AG04450 (cell line): ENCODE measurements around the gene GEMIN7. TPM values are rescaled to one million over a fixed set of nuclear protein-coding genes. Genes with fewer than 3 reads are reported as not detected.

ENCODE experiments used
- CTCF ChIA-PET: fragments of 300-600, 350-600 bp; formaldehyde crosslinking; extraction: SDS; loops from one replicate; lab custom pipeline; 2022; ENCODE audit warnings: antibody characterized with exemption, inconsistent platforms; lab: Charles Lee
- POLR2A ChIA-PET: fragments of 350-600 bp; formaldehyde crosslinking; extraction: SDS; loops from one replicate; lab custom pipeline; 2021; ENCODE audit warnings: antibody characterized with exemption, inconsistent platforms; lab: Yijun Ruan, JAX
- DNase-seq: peaks from one replicate; pipeline ENCODE4 v3.0.0-alpha.2; 2011; ENCODE audit warnings: low read depth, low spot score
- H3K27ac ChIP-seq: one replicate; pipeline ENCODE4 v1.5.1; 2012; ENCODE audit warnings: low read depth, low read length, control low read depth
- H3K27me3 ChIP-seq: one replicate; pipeline ENCODE4 v1.6.0; 2012; ENCODE audit warnings: low read length; ENCODE audit not compliant: control insufficient read depth, insufficient read depth
- H3K4me3 ChIP-seq: 2 replicates; pipeline ENCODE4 v1.5.1; 2011; ENCODE audit warnings: mild to moderate bottlenecking, low read depth, low read length, control low read depth
- H3K9me3 ChIP-seq: 2 replicates; pipeline ENCODE4 v1.5.1; 2012; ENCODE audit warnings: low read length; ENCODE audit not compliant: control insufficient read depth, insufficient read depth
- polyA plus RNA-seq: library from polyadenylated mRNA; depleted of rRNA; stranded (reverse); fragments of >200 nt; gene quantifications from 2 replicates; pipeline ENCODE4 v1.2.3, GENCODE V29; 2011
- TF ChIP-seq, protein P1 (sequence below): IDR thresholded peaks from 2 replicates; pipeline ENCODE4 v1.5.1; 2011; ENCODE audit warnings: low read depth, low read length, control low read depth, inconsistent platforms

GEMIN7 gene
- polyA plus RNA-seq, 1 experiment: 20.6 TPM

DNA sequence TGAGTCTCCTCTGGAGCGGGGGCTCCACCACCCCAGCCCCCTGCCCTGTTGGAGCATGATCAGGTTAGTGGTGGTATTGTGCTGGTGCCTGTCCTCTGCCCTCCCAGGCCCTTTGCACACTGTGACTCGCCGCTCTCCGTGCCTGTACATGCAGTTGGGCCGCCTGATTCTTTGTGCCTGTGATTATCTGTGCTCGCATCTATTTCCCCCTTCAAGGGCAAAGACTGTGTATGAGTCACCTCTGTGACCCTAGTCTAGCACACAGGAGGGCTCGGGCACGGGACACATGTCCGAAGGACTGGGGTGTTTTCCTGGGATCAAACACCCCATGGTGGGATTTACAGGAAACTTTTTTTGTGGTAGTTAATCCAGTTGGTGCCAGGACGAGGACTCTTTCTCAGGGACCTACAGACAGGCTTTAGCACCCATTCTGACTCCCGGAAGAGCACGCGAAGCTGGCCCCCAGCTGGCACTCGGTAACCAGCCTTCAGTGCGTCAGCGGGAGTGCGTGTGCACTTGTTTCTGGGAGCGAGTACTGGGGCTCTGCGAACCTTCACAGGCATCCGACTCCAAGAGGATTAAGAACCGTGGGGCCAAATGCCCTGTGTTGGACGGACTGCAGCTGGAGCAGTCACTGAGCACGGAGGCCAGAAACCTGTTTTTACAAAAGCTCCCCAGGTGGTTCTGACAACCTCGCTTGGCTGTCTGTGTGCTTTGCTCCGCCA is 20.6 kb downstream of the GEMIN7 start:
- CTCF ChIA-PET: interaction anchor here (0.6 to 1.6 kb wide), 2 partner anchors 26 to 153 kb away, joined by 3 to 7 read pairs; no protein-coding TSS in a partner anchor
- POLR2A ChIA-PET: no interaction called here
- no peak overlapping the region for H3K27ac ChIP-seq

DNA sequence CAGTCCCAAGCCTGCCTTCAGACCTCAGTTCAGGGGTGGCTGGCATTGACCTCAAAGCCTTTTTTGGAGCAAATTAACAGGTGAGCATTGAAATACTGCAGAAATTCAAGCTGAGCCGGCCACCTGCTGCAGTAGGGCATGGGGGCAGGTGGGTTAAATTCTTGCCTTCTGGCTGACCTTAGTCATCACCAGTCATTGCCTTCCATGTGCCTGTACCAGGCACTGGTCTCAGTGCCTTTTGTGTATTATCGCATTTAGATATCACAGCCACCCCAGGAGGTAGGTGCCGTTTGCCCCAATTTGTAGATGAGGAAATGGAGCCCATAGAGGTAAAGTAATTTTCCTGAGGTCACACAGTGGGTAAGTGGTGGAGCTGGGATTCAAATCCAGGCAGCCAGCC is 21.1 kb downstream of the GEMIN7 start:
- no peak for DNase-seq
- TF ChIP-seq, protein P1, sequence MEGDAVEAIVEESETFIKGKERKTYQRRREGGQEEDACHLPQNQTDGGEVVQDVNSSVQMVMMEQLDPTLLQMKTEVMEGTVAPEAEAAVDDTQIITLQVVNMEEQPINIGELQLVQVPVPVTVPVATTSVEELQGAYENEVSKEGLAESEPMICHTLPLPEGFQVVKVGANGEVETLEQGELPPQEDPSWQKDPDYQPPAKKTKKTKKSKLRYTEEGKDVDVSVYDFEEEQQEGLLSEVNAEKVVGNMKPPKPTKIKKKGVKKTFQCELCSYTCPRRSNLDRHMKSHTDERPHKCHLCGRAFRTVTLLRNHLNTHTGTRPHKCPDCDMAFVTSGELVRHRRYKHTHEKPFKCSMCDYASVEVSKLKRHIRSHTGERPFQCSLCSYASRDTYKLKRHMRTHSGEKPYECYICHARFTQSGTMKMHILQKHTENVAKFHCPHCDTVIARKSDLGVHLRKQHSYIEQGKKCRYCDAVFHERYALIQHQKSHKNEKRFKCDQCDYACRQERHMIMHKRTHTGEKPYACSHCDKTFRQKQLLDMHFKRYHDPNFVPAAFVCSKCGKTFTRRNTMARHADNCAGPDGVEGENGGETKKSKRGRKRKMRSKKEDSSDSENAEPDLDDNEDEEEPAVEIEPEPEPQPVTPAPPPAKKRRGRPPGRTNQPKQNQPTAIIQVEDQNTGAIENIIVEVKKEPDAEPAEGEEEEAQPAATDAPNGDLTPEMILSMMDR: no peak
- ChIA-PET CTCF (interaction anchor here (0.6 to 1.6 kb wide), 2 partner anchors 25 to 152 kb away, joined by 3 to 7 read pairs; no protein-coding TSS in a partner anchor), POLR2A (no interaction called here)
- Histone ChIP-seq H3K27ac (no peak overlapping the region), H3K9me3 (no peaks in the 10 kb centered on the region; the same call in 1 of the 2 replicates), H3K4me3 (no peak overlapping the region), H3K27me3 (no peaks in the 10 kb centered on the region)

More for the DNA sequence above, 20.6 kb downstream of the GEMIN7 start:
- Histone ChIP-seq H3K4me3 (no peak overlapping the region), H3K27me3 (no peaks in the 10 kb centered on the region), H3K9me3 (no peaks in the 10 kb centered on the region; the same call in 1 of the 2 replicates)
- TF ChIP-seq, protein P1: no peak
- no peak for DNase-seq

DNA sequence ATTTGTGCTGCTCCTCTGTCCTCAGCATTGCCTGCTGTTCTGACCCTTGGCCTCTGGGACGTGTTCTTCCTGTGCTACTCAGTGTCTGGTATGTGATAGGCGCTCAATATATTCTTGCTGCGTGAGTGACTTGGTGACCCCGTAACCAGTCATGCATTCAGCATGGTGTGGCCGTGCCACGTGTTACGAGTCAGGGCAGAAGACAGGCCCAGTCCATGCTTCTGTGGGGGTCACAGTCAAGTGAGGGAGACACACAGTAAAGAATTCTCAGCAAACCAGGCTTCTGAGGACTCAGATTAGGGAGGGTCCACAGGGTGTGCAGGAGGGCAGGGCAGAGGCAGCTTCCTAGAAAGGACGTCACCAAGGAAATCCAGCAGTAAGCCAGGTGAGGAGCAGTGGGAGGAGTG is 21.8 kb downstream of the GEMIN7 start:
- Histone ChIP-seq H3K4me3 (no peak overlapping the region), H3K27me3 (no peaks in the 10 kb centered on the region), H3K9me3 (no peaks in the 10 kb centered on the region; the same call in 1 of the 2 replicates), H3K27ac (no peak overlapping the region)
- TF ChIP-seq, protein P1: no peak
- POLR2A ChIA-PET: no interaction called here
- DNase-seq: no peak
- CTCF ChIA-PET: interaction anchor here (1.6 kb wide), 1 partner anchor 25 kb away, joined by 3 read pairs; no protein-coding TSS in a partner anchor

DNA sequence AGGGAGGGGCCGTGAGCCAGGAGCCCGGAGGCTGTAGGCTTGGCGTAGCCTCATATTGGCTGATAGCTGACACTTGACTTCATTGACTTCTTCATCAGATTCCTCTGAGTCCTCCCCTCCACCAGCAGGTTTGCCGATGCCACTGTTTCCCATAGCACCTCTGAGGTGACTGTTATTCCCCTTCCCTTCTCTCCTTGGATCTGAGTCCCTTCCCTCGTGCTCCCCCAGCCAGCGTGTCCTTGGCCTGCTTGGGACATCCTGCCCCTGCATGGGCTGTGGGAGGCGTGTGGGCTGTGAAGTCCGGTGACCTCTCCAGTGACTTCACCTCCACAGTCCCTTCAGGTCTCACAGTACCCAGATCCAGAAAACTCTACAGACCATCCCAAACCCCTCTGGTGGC is 22.7 kb downstream of the GEMIN7 start:
- POLR2A ChIA-PET: no interaction called here

More for the DNA sequence above, 22.7 kb downstream of the GEMIN7 start:
- no peak for DNase-seq
- Histone ChIP-seq H3K4me3 (no peak overlapping the region), H3K27me3 (no peaks in the 10 kb centered on the region), H3K9me3 (no peaks in the 10 kb centered on the region; the same call in 1 of the 2 replicates), H3K27ac (no peak overlapping the region)
- CTCF ChIA-PET: no interaction called here
- TF ChIP-seq, protein P1: no peak
